Thyroid gland (tissue), 4 donors: ENCODE results near the gene PRKCD. TPM values are rescaled to one million over a fixed set of nuclear protein-coding genes. Genes with fewer than 3 reads are reported as not detected.

ENCODE experiments used
- DNase-seq, 2 donors: peaks; one replicate each; pipeline ENCODE4 v3.0.0-alpha.2; 2019
- H3K27ac ChIP-seq, 3 donors: fragments of 200-600 bp; sonication (generic); 1 replicate in 2 of 3; 2 replicates in 1 of 3; pipeline ENCODE4 v1.5.1; 2016 to 2019; ENCODE audit warnings: mild to moderate bottlenecking in 1 of 3, moderate library complexity in 1 of 3
- H3K27me3 ChIP-seq: fragments of 200-600 bp; sonication (generic); one replicate; pipeline ENCODE4 v1.5.1; 2019
- H3K36me3 ChIP-seq, 2 donors: fragments of 200-600 bp; sonication (generic); one replicate each; pipeline ENCODE4 v1.5.1; 2016 to 2019
- H3K4me1 ChIP-seq, 2 donors: fragments of 200-600 bp; sonication (generic); one replicate each; pipeline ENCODE4 v1.5.1; 2017 to 2019
- H3K4me3 ChIP-seq, 3 donors: fragments of 200-600 bp; sonication (generic); replicated peaks in 1 of 3; 1 replicate in 2 of 3; 2 replicates in 1 of 3; pipeline ENCODE4 v1.5.1; 2016; ENCODE audit warnings: mild to moderate bottlenecking in 1 of 3
- H3K9me3 ChIP-seq: fragments of 200-600 bp; sonication (generic); one replicate; pipeline ENCODE4 v1.5.1; 2017
- CTCF ChIP-seq, 6 experiments: fragments of 200-600 bp in 3 of 6; fragments of 450-650 bp in 3 of 6; sonication (generic) in 3 of 6; IDR thresholded peaks; one replicate each; pipeline ENCODE4 v1.5.1; 2016 to 2019; ENCODE audit warnings: antibody characterized with exemption in 6 of 6, mild to moderate bottlenecking in 2 of 6, inconsistent platforms in 1 of 6, moderate library complexity in 1 of 6
- POLR2A ChIP-seq, 2 donors: fragments of 450-650 bp; IDR thresholded peaks; one replicate each; pipeline ENCODE4 v1.6.1; 2017; ENCODE audit warnings: antibody characterized with exemption in 2 of 2, mild to moderate bottlenecking in 2 of 2, moderate library complexity in 1 of 2
- WGBS, 2 donors: methylation state at CpG; one replicate each; pipeline ENCODE4 v1.1.5; 2017; 5-methylcytosine and 5-hydroxymethylcytosine counted together
- intact Hi-C: fragments of 100-400 bp; cut with DNase I; formaldehyde crosslinking; loops from one replicate; pipeline ENCODE4 v1.15.1; 2023
- total RNA-seq, 4 donors: library from RNA; depleted of rRNA; stranded (reverse); fragments of >200 nt; gene quantifications; one replicate each; pipeline ENCODE4 v1.2.3, GENCODE V29; 2016

The PRKCD gene
- total RNA-seq, 4 donors from 2014 or later = 32.0 to 154 (median 71.4) TPM

DNA sequence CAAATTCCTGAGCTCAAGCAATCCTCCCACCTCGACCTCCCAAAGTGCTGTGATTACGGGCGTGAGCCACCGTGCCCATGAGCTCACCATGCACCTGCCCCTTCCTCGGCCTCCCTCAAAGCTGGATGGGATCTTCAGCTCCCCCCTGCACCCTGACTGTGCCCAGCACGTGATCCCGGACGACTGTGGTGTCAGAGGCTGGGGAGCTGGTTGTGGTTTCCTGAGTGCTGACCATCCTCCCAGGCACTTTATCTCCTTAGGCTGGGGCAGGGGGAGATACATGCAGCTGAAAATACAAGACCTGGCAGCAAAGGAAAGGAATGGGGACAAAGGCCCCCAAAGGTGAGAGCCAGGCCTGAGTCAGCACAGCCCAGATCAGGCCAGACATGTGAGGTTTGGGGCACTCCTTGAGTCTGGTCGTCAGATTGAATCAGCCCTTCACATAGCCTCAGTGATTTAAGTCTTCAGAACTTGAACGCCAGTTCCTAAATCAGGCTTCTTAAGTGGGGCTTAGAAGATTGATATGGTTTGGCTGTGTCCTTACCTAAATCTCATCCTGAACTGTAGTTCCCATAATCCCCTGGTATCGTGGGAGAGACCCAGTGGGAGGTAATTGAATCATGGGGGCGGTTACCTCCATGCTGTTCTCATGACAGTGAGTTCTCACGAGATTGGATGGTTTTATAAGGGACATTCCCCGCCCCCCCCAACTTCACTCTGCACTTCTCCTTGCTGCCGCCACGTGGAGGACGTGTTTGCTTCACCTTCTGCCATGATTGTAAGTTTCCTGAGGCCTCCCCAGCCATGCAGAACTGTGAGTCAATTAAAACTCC, 35.8 kb downstream of the PRKCD start:
- Histone ChIP-seq H3K27me3 (no peaks in the 10 kb centered on the region), H3K4me3 (no peak overlapping the region), H3K9me3 (no peaks in the 10 kb centered on the region), H3K36me3 (peaks cover 0 to 6% of the 10 kb centered on the region in 2 donors), H3K4me1 (peaks cover 19 to 39% of the 10 kb centered on the region in 2 donors), H3K27ac (no peak overlapping the region)
- 65 to 67% methylated on average over 17 of the region's 17 CpGs for WGBS, 2 donors
- intact Hi-C loops = no loop called here
- TF ChIP-seq POLR2A (IDR thresholded peaks at IDR 0.05) (no peak), CTCF (IDR thresholded peaks at IDR 0.05) (no peak)
- DNase-seq = no peak

GRCh38 chr3:53198256-53198977, 37.4 kb downstream of the PRKCD start:
- H3K27me3 ChIP-seq = no peaks in the 10 kb centered on the region
- intact Hi-C loops = loop anchor here (2.0 kb wide), 1 partner anchor 84 kb away; no protein-coding TSS in a partner anchor
- peaks cover 23 to 28% of the 10 kb centered on the region in 2 donors for H3K4me1 ChIP-seq
- TF ChIP-seq CTCF (IDR thresholded peaks at IDR 0.05) (no peak), POLR2A (IDR thresholded peaks at IDR 0.05) (no peak)
- H3K36me3 ChIP-seq = no peaks in the 10 kb centered on the region
- WGBS, 2 donors = 45 to 53% methylated on average over 7 to 10 of the region's 10 CpGs
- H3K4me3 ChIP-seq = no peak overlapping the region
- no peak overlapping the region for H3K27ac ChIP-seq
- no peaks in the 10 kb centered on the region for H3K9me3 ChIP-seq
- DNase-seq = peak; percentile 45

GRCh38 chr3:53198996-53199395, 38.0 kb downstream of the PRKCD start:
- WGBS, 2 donors = 77 to 81% methylated on average over 7 of the region's 7 CpGs
- Histone ChIP-seq H3K27ac (no peak overlapping the region), H3K27me3 (no peaks in the 10 kb centered on the region), H3K9me3 (no peaks in the 10 kb centered on the region), H3K36me3 (no peaks in the 10 kb centered on the region), H3K4me1 (peaks cover 19 to 22% of the 10 kb centered on the region in 2 donors), H3K4me3 (no peak overlapping the region)
- DNase-seq = no peak
- TF ChIP-seq POLR2A (IDR thresholded peaks at IDR 0.05) = no peak
- no peak for TF ChIP-seq CTCF (IDR thresholded peaks at IDR 0.05)
- intact Hi-C loops = loop anchor here (2.0 kb wide), 1 partner anchor 84 kb away; no protein-coding TSS in a partner anchor

DNA sequence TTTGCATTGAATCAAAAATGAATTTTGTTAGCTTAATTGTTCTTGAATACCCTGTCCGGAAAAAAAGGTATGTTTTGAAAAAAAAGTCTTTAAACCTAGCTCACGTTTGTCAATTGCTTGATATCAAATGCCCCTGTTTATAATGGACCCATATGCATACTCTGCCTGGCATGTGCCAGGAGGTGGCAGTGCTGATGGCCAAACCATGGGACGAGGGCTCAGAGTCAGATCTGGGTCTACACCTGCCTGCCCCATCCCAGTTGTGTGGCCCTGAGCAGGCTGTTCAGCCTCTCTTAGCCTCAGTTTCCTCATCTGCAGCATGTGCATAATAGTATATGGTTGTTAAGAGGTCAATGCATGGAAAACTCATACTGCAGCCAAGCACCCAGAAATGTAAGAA, 38.8 kb downstream of the PRKCD start:
- no peak for TF ChIP-seq CTCF (IDR thresholded peaks at IDR 0.05)
- TF ChIP-seq POLR2A (IDR thresholded peaks at IDR 0.05) = no peak
- no peak for DNase-seq
- Histone ChIP-seq H3K27ac (no peak overlapping the region), H3K4me1 (peaks cover 14% of the 10 kb centered on the region in 2 donors), H3K9me3 (no peaks in the 10 kb centered on the region), H3K4me3 (no peak overlapping the region), H3K36me3 (no peaks in the 10 kb centered on the region), H3K27me3 (no peaks in the 10 kb centered on the region)
- intact Hi-C loops = loop anchor here (2.0 kb wide), 1 partner anchor 85 kb away; no protein-coding TSS in a partner anchor
- WGBS, 2 donors = 77 to 87% methylated on average over 3 of the region's 3 CpGs
